ENCODE measurements around the gene AMDHD1.

GRCh38 chr12:96014943-96015599, 71.9 kb downstream of the AMDHD1 start:
- TF ChIP-seq EZH2 (IDR thresholded peaks at IDR 0.05) (no peak), POLR2AphosphoS5 (IDR thresholded peaks at IDR 0.05; ENCODE audit: borderline replicate concordance, low read depth, low read length) (no peak)
